HG02973 (cell line): ENCODE data around the gene SETBP1.

Experiments used
- ATAC-seq: cut with Tn5 transposase; IDR thresholded peaks from one replicate; pipeline ENCODE4 v1.9.1; 2021; ENCODE audit warnings: moderate library complexity; ENCODE audit not compliant: unreplicated experiment

The SETBP1 gene

DNA sequence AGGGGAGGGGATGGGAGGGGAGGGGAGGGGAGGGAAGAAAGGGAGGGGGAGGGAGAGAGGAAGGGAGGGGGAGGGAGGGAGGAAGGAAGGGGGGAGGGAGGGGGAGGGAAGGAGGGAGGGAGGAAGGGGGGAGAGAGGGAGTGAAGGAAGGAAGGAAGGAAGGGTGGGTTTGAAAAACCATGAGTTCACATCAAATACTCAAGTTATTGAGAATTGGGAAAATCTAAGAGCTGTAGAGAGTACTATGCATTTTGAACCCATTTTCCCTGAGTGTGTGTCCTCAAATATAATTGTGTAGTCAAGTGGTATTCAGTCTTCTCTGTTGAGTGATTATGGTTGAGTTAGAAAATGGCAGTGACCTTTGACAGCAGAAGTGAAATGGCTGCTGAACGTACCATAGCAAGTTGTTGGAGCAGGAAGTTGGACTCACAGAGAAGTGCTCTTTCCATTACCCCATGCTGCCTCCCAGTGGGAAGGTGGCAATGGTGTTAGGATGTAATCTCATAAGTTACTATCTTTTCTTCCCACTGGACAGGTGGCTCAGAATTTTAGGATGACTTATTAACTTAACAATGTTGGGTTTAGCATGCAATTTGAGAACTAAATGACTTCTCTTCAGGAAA, 214.6 kb downstream of the SETBP1 start:
- ATAC-seq = no peak

DNA sequence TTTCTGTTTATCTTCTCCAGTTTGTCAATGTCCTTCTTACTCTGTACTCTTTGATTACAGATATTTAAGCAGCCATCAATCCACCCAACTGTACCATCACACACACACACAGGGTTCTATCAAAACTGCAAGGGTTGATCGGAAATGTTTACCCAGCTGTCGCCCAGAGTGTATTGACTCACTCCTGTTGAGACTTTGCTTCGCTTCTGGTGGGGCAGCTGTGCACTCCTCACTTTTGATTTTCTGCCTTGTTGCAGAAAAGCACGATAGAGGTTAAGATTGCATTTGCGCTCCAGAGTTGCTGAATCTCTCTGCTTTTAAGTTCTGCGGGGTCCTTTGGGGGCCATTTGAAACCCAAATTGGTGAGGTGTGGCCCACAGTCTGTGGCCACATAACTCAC, 216.2 kb downstream of the SETBP1 start:
- ATAC-seq = no peak

DNA sequence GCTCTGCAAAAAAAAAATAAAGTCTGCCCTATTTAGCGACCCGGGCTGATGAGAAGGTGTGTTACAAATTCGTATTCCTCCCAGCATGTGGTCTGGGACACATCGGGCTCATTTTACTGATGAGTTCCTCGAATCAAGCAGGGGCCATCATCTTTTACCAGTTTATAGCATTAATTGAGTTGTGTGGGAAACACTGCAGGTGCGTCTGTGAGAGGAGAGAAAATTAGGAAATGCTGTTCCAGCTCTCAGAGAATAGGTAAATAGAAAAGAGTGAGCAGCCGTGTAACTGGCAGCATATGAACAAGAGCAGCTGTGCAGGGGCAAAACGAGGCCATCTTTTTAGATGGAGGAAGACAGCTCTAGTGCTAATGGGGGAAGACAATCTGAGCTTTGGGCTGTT, 216.7 kb downstream of the SETBP1 start:
- no peak for ATAC-seq

DNA sequence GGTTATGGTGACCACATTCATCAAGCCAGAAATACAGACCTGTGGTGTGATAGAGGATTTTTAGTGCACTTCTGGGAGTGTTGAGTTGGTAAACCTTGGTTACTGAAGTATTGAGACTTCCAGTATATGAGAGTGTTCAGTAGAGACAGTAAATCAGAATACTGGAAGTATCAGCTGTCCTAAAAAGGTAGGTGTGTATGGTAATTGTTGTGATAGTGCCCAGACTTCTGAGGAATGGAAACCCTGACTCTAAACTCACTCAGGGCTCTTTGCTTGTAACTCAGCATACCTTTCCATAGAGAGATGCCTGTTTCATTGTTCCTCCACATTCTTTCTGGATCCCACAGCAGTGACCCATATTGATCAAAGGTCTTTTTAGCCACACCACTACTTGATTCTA, 217.1 kb downstream of the SETBP1 start:
- no peak for ATAC-seq

DNA sequence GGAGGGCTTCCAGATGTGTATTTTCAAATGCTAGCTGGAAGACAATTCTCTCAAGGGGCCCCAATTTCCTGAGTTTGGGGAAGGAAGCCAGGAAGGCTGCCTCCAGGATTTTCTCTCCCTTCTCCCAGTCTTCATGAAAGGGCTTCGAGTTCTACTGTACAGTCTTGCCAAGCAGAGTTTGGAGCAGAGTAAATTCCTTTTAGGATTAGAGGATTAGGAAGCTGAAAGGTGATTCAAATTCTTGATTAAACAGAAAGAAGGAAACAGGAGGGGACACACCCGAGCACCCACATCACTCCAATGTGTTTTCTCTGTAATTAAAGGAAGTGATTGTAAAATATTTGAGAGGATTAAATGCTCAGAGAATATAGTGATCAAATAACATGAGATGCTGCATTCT, 217.8 kb downstream of the SETBP1 start:
- no peak for ATAC-seq

- no peak for ATAC-seq
Measured at GRCh38 chr18:44899832-44900231, 219.1 kb downstream of the SETBP1 start.

DNA sequence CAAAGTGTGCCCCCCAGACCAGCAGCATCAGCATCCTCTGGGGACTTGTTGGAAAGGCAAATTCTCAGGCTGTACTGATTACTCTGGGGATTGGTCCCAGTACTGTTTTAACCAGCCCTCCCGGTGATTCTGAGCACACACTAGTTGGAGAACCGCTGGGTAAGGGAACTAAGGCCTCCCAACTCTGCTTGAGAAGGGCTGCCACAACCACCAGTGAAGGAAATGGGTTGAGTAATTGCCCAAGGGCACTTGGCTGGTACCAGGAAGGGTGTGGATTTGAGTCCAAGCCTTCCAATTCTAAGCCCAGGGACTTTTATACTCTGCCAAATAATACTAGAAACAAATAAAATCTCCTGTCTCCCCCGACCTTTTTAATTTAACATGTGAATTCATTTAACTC, 219.9 kb downstream of the SETBP1 start:
- no peak for ATAC-seq

- no peak for ATAC-seq
Measured at GRCh38 chr18:44901283-44901682, 220.6 kb downstream of the SETBP1 start.

GRCh38 chr18:44903327-44903726, 222.6 kb downstream of the SETBP1 start:
- ATAC-seq = no peak

- no peak for ATAC-seq
Measured at GRCh38 chr18:44904768-44905167, 224.1 kb downstream of the SETBP1 start.

DNA sequence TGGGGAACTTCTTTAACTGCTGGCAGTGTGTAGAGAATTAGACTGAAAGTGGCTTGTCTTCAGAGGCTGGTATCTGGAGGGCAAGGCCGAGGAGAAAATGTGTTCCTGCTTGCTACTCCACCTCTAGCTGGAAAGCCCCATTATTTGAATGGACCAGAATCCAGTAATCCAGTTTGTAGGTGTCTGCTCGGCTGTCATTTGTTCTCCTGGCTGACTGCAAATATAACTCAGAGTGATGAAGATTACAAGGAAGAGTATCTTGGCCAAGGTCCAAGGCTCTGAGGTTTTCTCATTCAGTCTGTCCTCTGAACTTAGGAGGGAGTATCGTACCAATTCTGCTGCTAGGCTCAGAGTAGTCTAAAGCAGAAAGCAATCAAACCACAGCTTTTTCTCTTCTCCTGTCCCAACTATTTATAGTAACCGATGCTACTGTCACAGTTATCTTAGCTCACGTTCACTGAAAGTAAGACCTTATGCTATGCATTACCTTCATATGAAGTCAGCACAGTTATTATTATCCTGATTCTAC, 228.6 kb downstream of the SETBP1 start:
- peak; percentile 75 for ATAC-seq

DNA sequence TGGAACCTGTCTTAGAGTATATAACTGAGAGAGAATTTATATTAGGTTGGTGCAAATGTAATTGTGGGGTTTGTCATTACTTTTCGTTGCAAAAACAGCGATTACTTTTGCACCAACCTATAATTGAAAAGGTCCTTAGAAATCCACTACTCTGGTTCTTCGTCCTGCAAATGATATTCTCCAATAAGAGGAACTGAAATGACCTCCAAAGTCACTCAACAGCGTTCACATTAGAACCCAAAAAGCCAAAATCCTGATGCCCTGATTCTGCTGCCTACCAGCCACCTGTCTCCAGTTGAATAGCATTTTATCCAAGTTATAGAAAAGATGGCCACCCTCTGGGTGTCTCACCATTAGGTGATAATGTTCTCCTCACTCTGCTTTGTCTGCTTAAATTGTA, 230.6 kb downstream of the SETBP1 start:
- ATAC-seq = no peak

DNA sequence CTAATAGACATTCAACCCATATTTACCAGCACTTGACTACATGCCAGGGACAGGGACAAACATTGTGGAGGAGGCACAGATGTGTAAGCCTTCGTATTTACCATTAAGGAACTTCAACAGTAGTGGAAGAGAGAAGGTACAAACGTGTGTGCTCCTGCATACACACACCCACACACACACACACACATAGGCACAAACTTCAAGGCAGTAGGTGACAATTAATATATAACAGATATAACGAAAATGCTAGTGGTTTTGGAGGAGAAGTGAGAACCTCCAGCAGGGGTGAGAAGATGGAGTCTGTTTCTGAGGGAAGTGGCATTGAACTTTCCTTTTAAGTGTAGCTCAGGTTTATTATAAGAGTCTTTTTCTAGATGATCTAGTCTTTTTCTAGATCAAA, 231.1 kb downstream of the SETBP1 start:
- no peak for ATAC-seq

GRCh38 chr18:44912740-44913478, 232.2 kb downstream of the SETBP1 start:
- ATAC-seq = no peak

DNA sequence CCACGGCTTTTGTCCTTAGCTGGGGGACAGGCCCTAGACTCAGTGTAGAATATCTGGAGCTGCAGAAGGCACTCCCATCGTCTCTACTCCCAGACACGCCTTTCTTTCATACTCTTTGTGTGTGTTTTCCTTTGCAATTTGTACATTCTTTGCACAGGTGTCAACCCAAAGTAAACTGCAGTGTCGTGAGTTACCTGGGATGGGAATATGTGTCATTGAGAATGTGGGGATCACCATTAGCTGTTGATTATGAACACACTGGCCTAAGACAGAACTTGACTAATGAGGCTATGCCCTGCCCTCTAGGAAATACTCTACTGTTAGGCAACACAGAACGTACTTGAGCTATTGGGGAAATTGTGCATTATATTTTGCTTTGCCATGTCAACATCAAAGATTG, 233.3 kb downstream of the SETBP1 start:
- no peak for ATAC-seq

DNA sequence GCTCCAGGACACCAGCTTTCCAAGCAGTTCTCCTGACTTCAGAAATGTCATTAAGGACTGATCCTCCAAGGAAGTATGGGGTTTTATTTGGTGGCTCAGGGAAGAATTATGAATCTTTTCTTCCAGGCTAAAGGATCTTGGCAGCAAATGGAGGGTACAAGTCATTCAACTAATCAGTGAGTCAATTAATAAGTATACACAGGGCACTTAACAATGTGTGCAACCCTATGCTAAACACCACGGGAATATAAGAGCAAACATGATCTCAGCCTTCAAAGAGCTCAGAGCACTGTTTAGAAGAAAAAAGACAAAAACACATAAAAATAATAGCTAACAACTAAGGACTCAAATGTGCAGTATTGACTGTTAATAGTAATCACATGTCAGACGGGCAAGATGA, 234.5 kb downstream of the SETBP1 start:
- ATAC-seq = no peak

DNA sequence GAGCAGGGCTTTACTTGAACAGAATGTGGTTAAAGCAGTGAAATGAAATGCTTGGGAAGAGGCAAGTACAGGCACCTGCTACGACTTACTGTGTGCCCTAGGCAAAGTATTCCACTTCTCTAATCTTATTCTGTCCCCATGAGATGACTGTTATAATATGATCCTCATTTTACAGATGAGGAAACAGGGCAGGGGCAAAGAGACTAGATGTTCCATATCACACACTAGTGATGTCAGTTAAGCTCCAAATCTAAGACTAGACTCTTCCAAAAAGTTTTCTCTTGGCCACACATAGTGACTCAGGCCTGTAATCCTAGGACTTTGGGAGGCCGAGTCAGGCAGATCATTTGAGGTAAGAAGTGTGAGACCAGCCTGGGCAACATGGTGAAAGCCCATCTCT, 235.0 kb downstream of the SETBP1 start:
- no peak for ATAC-seq

GRCh38 chr18:44916429-44917207, 235.9 kb downstream of the SETBP1 start:
- ATAC-seq = no peak

GRCh38 chr18:44917216-44918141, 236.8 kb downstream of the SETBP1 start:
- ATAC-seq = no peak

- ATAC-seq = no peak
Measured at GRCh38 chr18:44918142-44918476, 237.4 kb downstream of the SETBP1 start.

GRCh38 chr18:44920441-44920840, 239.8 kb downstream of the SETBP1 start:
- ATAC-seq = no peak
